Esophagus squamous epithelium (tissue), 4 donors: Measurements from ENCODE around the gene ERCC5.

Source experiments
- POLR2A ChIP-seq, 4 donors: fragments of 450-650 bp; IDR thresholded peaks; one replicate each; pipeline ENCODE4 v1.6.1; 2017; ENCODE audit warnings: antibody characterized with exemption in 4 of 4, mild to moderate bottlenecking in 4 of 4, moderate library complexity in 3 of 4
- TF ChIP-seq, protein P1 (sequence below), 6 experiments: fragments of 450-650 bp in 4 of 6; fragments of 200-600 bp in 2 of 6; sonication (generic) in 2 of 6; IDR thresholded peaks; one replicate each; pipeline ENCODE4 v1.5.1; 2016 to 2019; ENCODE audit warnings: antibody characterized with exemption in 6 of 6, mild to moderate bottlenecking in 4 of 6, moderate library complexity in 4 of 6

DNA sequence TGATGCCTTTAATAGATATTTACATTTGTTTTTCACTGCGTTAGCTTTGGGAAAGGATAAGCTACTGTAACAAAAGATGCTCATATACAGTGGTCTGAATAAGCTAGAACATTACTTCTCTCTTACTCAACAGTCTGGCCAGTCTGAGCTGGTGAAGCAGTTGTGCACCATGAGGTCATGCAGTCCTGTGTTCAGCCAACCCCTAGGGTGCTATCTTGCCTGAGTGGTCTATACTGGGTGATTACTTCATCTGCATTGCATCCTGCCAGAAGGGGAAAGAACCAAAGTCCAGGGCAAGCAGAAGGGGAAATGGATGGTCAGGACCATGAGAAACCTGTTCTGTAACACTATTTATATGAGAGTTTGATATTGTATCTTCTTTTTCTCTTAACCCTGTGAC lies 31.5 kb downstream of the ERCC5 start:
- no peak for TF ChIP-seq POLR2A (IDR thresholded peaks at IDR 0.05)
- TF ChIP-seq, protein P1, sequence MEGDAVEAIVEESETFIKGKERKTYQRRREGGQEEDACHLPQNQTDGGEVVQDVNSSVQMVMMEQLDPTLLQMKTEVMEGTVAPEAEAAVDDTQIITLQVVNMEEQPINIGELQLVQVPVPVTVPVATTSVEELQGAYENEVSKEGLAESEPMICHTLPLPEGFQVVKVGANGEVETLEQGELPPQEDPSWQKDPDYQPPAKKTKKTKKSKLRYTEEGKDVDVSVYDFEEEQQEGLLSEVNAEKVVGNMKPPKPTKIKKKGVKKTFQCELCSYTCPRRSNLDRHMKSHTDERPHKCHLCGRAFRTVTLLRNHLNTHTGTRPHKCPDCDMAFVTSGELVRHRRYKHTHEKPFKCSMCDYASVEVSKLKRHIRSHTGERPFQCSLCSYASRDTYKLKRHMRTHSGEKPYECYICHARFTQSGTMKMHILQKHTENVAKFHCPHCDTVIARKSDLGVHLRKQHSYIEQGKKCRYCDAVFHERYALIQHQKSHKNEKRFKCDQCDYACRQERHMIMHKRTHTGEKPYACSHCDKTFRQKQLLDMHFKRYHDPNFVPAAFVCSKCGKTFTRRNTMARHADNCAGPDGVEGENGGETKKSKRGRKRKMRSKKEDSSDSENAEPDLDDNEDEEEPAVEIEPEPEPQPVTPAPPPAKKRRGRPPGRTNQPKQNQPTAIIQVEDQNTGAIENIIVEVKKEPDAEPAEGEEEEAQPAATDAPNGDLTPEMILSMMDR (IDR thresholded peaks at IDR 0.05): no peak
